Keratinocyte (primary cell): ENCODE results near the gene EFCAB6. TPM values are rescaled to one million over a fixed set of nuclear protein-coding genes. Genes with fewer than 3 reads are reported as not detected.

Source experiments
- DNase-seq: peaks from one replicate; pipeline ENCODE4 v3.0.0-alpha.2; 2011; ENCODE audit warnings: low read depth, missing footprints, low spot score
- FAIRE-seq: peaks from 2 replicates; lab custom pipeline; 2011; peaks lifted over from hg19 to GRCh38; lab: Jason Lieb, UNC
- H2AFZ ChIP-seq: 2 replicates; pipeline ENCODE4 v1.6.0; 2012; ENCODE audit warnings: low read length, control low read depth, inconsistent platforms; ENCODE audit not compliant: control insufficient read depth
- H3K27ac ChIP-seq: 2 replicates; pipeline ENCODE4 v1.5.1; 2011; ENCODE audit warnings: low read length; ENCODE audit not compliant: control insufficient read depth, insufficient read depth
- H3K27me3 ChIP-seq: 3 replicates; pipeline ENCODE4 v1.6.0; 2011; ENCODE audit warnings: low read length; ENCODE audit not compliant: control insufficient read depth, insufficient read depth; ENCODE audit errors: extremely low read depth
- H3K36me3 ChIP-seq, 2 experiments: 2 replicates in 1 of 2; 3 replicates in 1 of 2; pipeline ENCODE4 v1.5.1; 2011; ENCODE audit warnings: low read length in 2 of 2, mild to moderate bottlenecking in 1 of 2; ENCODE audit not compliant: control insufficient read depth in 2 of 2, insufficient read depth in 2 of 2; ENCODE audit errors: extremely low read depth in 1 of 2
- H3K4me1 ChIP-seq: 3 replicates; pipeline ENCODE4 v1.5.1; 2011; ENCODE audit warnings: low read length; ENCODE audit not compliant: control insufficient read depth, insufficient read depth; ENCODE audit errors: extremely low read depth
- H3K4me2 ChIP-seq: 3 replicates; pipeline ENCODE4 v1.6.0; 2011; ENCODE audit warnings: low read depth, low read length; ENCODE audit not compliant: control insufficient read depth, insufficient read depth; ENCODE audit errors: extremely low read depth
- H3K4me3 ChIP-seq, 3 experiments: fragments of 200-600 bp in 1 of 3; sonication (generic) in 1 of 3; 2 replicates in 2 of 3; 3 replicates in 1 of 3; pipeline ENCODE4 v1.5.1; 2011 to 2016; ENCODE audit warnings: low read length in 3 of 3, mild to moderate bottlenecking in 3 of 3, control low read depth in 2 of 3, inconsistent platforms in 1 of 3, low read depth in 1 of 3, mixed read lengths in 1 of 3, mixed run types in 1 of 3, moderate library complexity in 1 of 3; ENCODE audit not compliant: control insufficient read depth in 2 of 3, insufficient read depth in 2 of 3; ENCODE audit errors: extremely low read depth in 1 of 3
- H3K79me2 ChIP-seq: 2 replicates; pipeline ENCODE4 v1.6.0; 2012; ENCODE audit warnings: low read length; ENCODE audit not compliant: control insufficient read depth, insufficient read depth
- H3K9ac ChIP-seq: 3 replicates; pipeline ENCODE4 v1.6.0; 2011; ENCODE audit warnings: low read length; ENCODE audit not compliant: control insufficient read depth, insufficient read depth; ENCODE audit errors: extremely low read depth
- H3K9me1 ChIP-seq: 3 replicates; pipeline ENCODE4 v1.6.0; 2011; ENCODE audit warnings: low read length; ENCODE audit not compliant: control insufficient read depth, insufficient read depth; ENCODE audit errors: extremely low read depth
- H3K9me3 ChIP-seq: 2 replicates; pipeline ENCODE4 v1.5.1; 2012; ENCODE audit warnings: low read depth, low read length; ENCODE audit not compliant: control insufficient read depth
- H4K20me1 ChIP-seq: 3 replicates; pipeline ENCODE4 v1.6.0; 2011; ENCODE audit warnings: low read length; ENCODE audit not compliant: control insufficient read depth, insufficient read depth; ENCODE audit errors: extremely low read depth
- EZH2 ChIP-seq: IDR thresholded peaks from one replicate; pipeline ENCODE4 v1.6.1; 2012; ENCODE audit warnings: inconsistent platforms, mild to moderate bottlenecking, low read length, moderate library complexity
- dilution Hi-C: fragments of 300-500 bp; cut with MboI; formaldehyde crosslinking; loops from one replicate; pipeline ENCODE4 v1.7.0; 2020; ENCODE audit warnings: low sequenced_read_pairs; ENCODE audit not compliant: extremely low pct_ligation_motif_present
- polyA plus RNA-seq, 5 experiments: library from polyadenylated mRNA; depleted of rRNA in 3 of 5; stranded (reverse) in 3 of 5; stranded (forward) in 1 of 5; unstranded in 1 of 5; fragments of >200 nt; gene quantifications; 1 replicate in 1 of 5; 2 replicates in 3 of 5; 3 replicates in 1 of 5; pipeline versions ENCODE4 v1.2.1 to v1.2.3, GENCODE V29; 2011 to 2012; ENCODE audit warnings: missing spikeins in 2 of 5, low read depth in 1 of 5, low replicate concordance in 1 of 5
- TF ChIP-seq, protein P1 (sequence below), 3 experiments: IDR thresholded peaks in 1 of 3; conservative IDR thresholded peaks in 1 of 3; optimal IDR thresholded peaks in 1 of 3; 2 replicates in 2 of 3; 3 replicates in 1 of 3; pipeline versions ENCODE3 to v1.5.1; 2011; ENCODE audit warnings: low read length in 3 of 3, mild to moderate bottlenecking in 3 of 3, moderate library complexity in 2 of 3, control low read depth in 1 of 3, inconsistent platforms in 1 of 3; ENCODE audit not compliant: insufficient read depth in 2 of 3; ENCODE audit errors: extremely low read depth in 1 of 3

The EFCAB6 gene
- polyA plus RNA-seq, 1 donor (not counting 4 experiments of a cell fraction or from before 2014, with no cell fraction given): 0.18 TPM

- Histone ChIP-seq H3K9me1 (no peaks in the 10 kb centered on the region), H3K79me2 (no peaks in the 10 kb centered on the region), H3K27me3 (no peaks in the 10 kb centered on the region), H3K4me2 (no peak overlapping the region), H4K20me1 (no peaks in the 10 kb centered on the region), H3K36me3 (no peaks in the 10 kb centered on the region), H3K27ac (no peak overlapping the region), H2AFZ (no peak overlapping the region), H3K4me1 (no peaks in the 10 kb centered on the region), H3K9ac (no peak overlapping the region), H3K9me3 (no peaks in the 10 kb centered on the region), H3K4me3 (no peak overlapping the region)
- dilution Hi-C loops: no loop called here
- TF ChIP-seq EZH2: no peak
- TF ChIP-seq, protein P1, sequence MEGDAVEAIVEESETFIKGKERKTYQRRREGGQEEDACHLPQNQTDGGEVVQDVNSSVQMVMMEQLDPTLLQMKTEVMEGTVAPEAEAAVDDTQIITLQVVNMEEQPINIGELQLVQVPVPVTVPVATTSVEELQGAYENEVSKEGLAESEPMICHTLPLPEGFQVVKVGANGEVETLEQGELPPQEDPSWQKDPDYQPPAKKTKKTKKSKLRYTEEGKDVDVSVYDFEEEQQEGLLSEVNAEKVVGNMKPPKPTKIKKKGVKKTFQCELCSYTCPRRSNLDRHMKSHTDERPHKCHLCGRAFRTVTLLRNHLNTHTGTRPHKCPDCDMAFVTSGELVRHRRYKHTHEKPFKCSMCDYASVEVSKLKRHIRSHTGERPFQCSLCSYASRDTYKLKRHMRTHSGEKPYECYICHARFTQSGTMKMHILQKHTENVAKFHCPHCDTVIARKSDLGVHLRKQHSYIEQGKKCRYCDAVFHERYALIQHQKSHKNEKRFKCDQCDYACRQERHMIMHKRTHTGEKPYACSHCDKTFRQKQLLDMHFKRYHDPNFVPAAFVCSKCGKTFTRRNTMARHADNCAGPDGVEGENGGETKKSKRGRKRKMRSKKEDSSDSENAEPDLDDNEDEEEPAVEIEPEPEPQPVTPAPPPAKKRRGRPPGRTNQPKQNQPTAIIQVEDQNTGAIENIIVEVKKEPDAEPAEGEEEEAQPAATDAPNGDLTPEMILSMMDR (optimal IDR thresholded peaks at IDR 0.05 in 1 of 3, IDR thresholded peaks at IDR 0.05 in 1 of 3, conservative IDR thresholded peaks at IDR 0.05 in 1 of 3; ENCODE audit: extremely low read depth in 1 of 3, insufficient read depth in 2 of 3, low read length in 3 of 3): no peak
- FAIRE-seq (no peak), DNase-seq (no peak)
These were observed 11.1 kb downstream of the EFCAB6 start for GRCh38 chr22:43800970-43801369.

GRCh38 chr22:43798492-43798891 lies 13.6 kb downstream of the EFCAB6 start:
- DNase-seq (no peak), FAIRE-seq (no peak)
- H4K20me1 ChIP-seq: no peaks in the 10 kb centered on the region
- H3K4me3 ChIP-seq: no peak overlapping the region
- H3K36me3 ChIP-seq: no peaks in the 10 kb centered on the region
- H3K79me2 ChIP-seq: no peaks in the 10 kb centered on the region
- H3K27ac ChIP-seq: no peak overlapping the region
- no peak overlapping the region for H3K4me2 ChIP-seq
- H3K4me1 ChIP-seq: no peaks in the 10 kb centered on the region
- H3K9me3 ChIP-seq: no peaks in the 10 kb centered on the region
- H3K27me3 ChIP-seq: no peaks in the 10 kb centered on the region
- H2AFZ ChIP-seq: no peak overlapping the region
- H3K9ac ChIP-seq: no peak overlapping the region
- dilution Hi-C loops: no loop called here
- H3K9me1 ChIP-seq: no peaks in the 10 kb centered on the region
- no peak for TF ChIP-seq EZH2
- TF ChIP-seq, protein P1 (optimal IDR thresholded peaks at IDR 0.05 in 1 of 3, IDR thresholded peaks at IDR 0.05 in 1 of 3, conservative IDR thresholded peaks at IDR 0.05 in 1 of 3; ENCODE audit: extremely low read depth in 1 of 3, insufficient read depth in 2 of 3, low read length in 3 of 3): no peak
